ENCODE data around the gene TASP1.

TASP1 gene

DNA sequence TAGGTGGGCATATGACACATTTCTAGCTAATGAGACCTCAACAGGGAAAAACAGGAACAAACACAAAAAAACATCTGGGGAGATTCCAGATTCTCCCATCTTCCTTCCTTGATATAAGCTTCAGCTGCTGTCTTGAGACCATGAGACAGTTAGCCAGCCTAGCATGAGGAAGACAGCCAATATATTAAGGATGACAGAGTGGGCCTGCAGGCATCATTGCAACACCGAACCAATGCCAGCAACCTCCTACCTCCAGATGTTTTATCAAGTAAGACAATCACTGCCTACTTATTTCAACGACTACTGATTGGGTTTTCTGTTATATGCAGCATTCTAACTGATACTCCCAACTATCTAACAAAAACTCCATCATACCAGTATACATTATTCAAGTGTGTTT, 298.6 kb downstream of the TASP1 start:
- no peaks in the 10 kb centered on the region for H3K27me3 ChIP-seq
- peaks cover 0 to 4% (median 0%) of the 10 kb centered on the region in 10 experiments; a peak in 1 of 20 replicates for H3K4me1 ChIP-seq
- H3K4me2 ChIP-seq, result no peak overlapping the region
- no peak overlapping the region for H3K27ac ChIP-seq
- no peaks in the 10 kb centered on the region for H3K9me3 ChIP-seq (replicated peaks in 1 of 11)
- no peaks in the 10 kb centered on the region for H4K20me1 ChIP-seq
- no peak overlapping the region for H3K4me3 ChIP-seq
- TF ChIP-seq Cebpa-rat (IDR thresholded peaks at IDR 0.05), result no peak
- no peak overlapping the region for H3K9ac ChIP-seq
- no peaks in the 10 kb centered on the region for H3K36me3 ChIP-seq
